Measurements from ENCODE around the gene MRPL17.

The MRPL17 gene

GRCh38 chr11:6664551-6664950, 18.6 kb downstream of the MRPL17 start:
- no peak overlapping the region for H3K18ac ChIP-seq (ENCODE audit: low read depth in 1 of 2, low read length in 2 of 2)
- H2BK15ac ChIP-seq (ENCODE audit: low read depth, poor library complexity, severe bottlenecking): no peak overlapping the region
- H2BK12ac ChIP-seq (ENCODE audit: low read length in 2 of 2): no peak overlapping the region
- H3K27ac ChIP-seq (ENCODE audit: low read length, poor library complexity, severe bottlenecking): no peak overlapping the region
- no peaks in the 10 kb centered on the region for H3K79me1 ChIP-seq (replicated peaks; ENCODE audit: low read length, poor library complexity, severe bottlenecking)
- H4K91ac ChIP-seq (ENCODE audit: low read length): no peak overlapping the region
- no peak overlapping the region for H2BK120ac ChIP-seq (ENCODE audit: low read depth, low read length)
- H3K23ac ChIP-seq (ENCODE audit: low read length in 2 of 2): no peak overlapping the region
- H3K4me1 ChIP-seq (ENCODE audit: control insufficient read depth, insufficient read depth, low read depth, low read length): no peaks in the 10 kb centered on the region
- H3K36me3 ChIP-seq (ENCODE audit: control insufficient read depth in 1 of 2, insufficient read depth in 2 of 2, low read depth in 1 of 2, low read length in 2 of 2): no peaks in the 10 kb centered on the region
- H3K4me3 ChIP-seq (ENCODE audit: insufficient read depth in 1 of 2, low read depth in 1 of 2, low read length in 2 of 2): no peak overlapping the region
- no peak overlapping the region for H4K8ac ChIP-seq (ENCODE audit: low read length)
- no peak for DNase-seq
- no peaks in the 10 kb centered on the region for H3K9me3 ChIP-seq (ENCODE audit: control insufficient read depth, low read length)
- no peak overlapping the region for H3K9ac ChIP-seq (ENCODE audit: low read length)
- WGBS: no CpG with 5 or more reads among the region's 1 CpG
- no peak overlapping the region for H2AFZ ChIP-seq (ENCODE audit: low read depth, low read length)
- no peak overlapping the region for H3K4me2 ChIP-seq (ENCODE audit: low read length, poor library complexity, severe bottlenecking)
- no peak overlapping the region for H2BK5ac ChIP-seq (ENCODE audit: low read depth, low read length, poor library complexity, severe bottlenecking)
- no peak overlapping the region for H2AK5ac ChIP-seq (ENCODE audit: low read length, severe bottlenecking)
- no peak overlapping the region for H3K14ac ChIP-seq (ENCODE audit: low read length in 2 of 2)
- no peaks in the 10 kb centered on the region for H3K27me3 ChIP-seq (ENCODE audit: control insufficient read depth in 1 of 2, insufficient read depth in 1 of 2, low read length in 2 of 2)
- H3K4ac ChIP-seq (ENCODE audit: low read depth in 1 of 2, low read length in 2 of 2): no peak overlapping the region

GRCh38 chr11:6663794-6664469, 19.2 kb downstream of the MRPL17 start:
- Histone ChIP-seq H3K23ac (ENCODE audit: low read length in 2 of 2) (no peak overlapping the region), H3K4me1 (ENCODE audit: control insufficient read depth, insufficient read depth, low read depth, low read length) (no peaks in the 10 kb centered on the region), H3K4ac (ENCODE audit: low read depth in 1 of 2, low read length in 2 of 2) (no peak overlapping the region), H4K91ac (ENCODE audit: low read length) (no peak overlapping the region), H2BK5ac (ENCODE audit: low read depth, low read length, poor library complexity, severe bottlenecking) (no peak overlapping the region), H3K9ac (ENCODE audit: low read length) (no peak overlapping the region), H3K4me2 (ENCODE audit: low read length, poor library complexity, severe bottlenecking) (no peak overlapping the region), H3K14ac (ENCODE audit: low read length in 2 of 2) (no peak overlapping the region), H2BK12ac (ENCODE audit: low read length in 2 of 2) (no peak overlapping the region), H3K9me3 (ENCODE audit: control insufficient read depth, low read length) (no peaks in the 10 kb centered on the region), H2BK120ac (ENCODE audit: low read depth, low read length) (no peak overlapping the region), H3K18ac (ENCODE audit: low read depth in 1 of 2, low read length in 2 of 2) (no peak overlapping the region), H3K36me3 (ENCODE audit: control insufficient read depth in 1 of 2, insufficient read depth in 2 of 2, low read depth in 1 of 2, low read length in 2 of 2) (no peaks in the 10 kb centered on the region), H2AFZ (ENCODE audit: low read depth, low read length) (no peak overlapping the region), H3K79me1 (replicated peaks; ENCODE audit: low read length, poor library complexity, severe bottlenecking) (no peaks in the 10 kb centered on the region), H3K4me3 (ENCODE audit: insufficient read depth in 1 of 2, low read depth in 1 of 2, low read length in 2 of 2) (no peak overlapping the region), H2BK15ac (ENCODE audit: low read depth, poor library complexity, severe bottlenecking) (no peak overlapping the region), H3K27ac (ENCODE audit: low read length, poor library complexity, severe bottlenecking) (no peak overlapping the region), H4K8ac (ENCODE audit: low read length) (no peak overlapping the region), H2AK5ac (ENCODE audit: low read length, severe bottlenecking) (no peak overlapping the region), H3K27me3 (ENCODE audit: control insufficient read depth in 1 of 2, insufficient read depth in 1 of 2, low read length in 2 of 2) (peaks cover 0 to 3% of the 10 kb centered on the region in 2 experiments)
- no peak for DNase-seq
- 44% methylated on average over 1 of the region's 3 CpGs for WGBS

- H3K9ac ChIP-seq (ENCODE audit: low read length): no peak overlapping the region
- H3K4me3 ChIP-seq (ENCODE audit: insufficient read depth in 1 of 2, low read depth in 1 of 2, low read length in 2 of 2): no peak overlapping the region
- no peak overlapping the region for H3K4me2 ChIP-seq (ENCODE audit: low read length, poor library complexity, severe bottlenecking)
- no peak for DNase-seq
- no peak overlapping the region for H4K8ac ChIP-seq (ENCODE audit: low read length)
- H3K9me3 ChIP-seq (ENCODE audit: control insufficient read depth, low read length): no peaks in the 10 kb centered on the region
- H4K91ac ChIP-seq (ENCODE audit: low read length): no peak overlapping the region
- H3K18ac ChIP-seq (ENCODE audit: low read depth in 1 of 2, low read length in 2 of 2): no peak overlapping the region
- H2BK5ac ChIP-seq (ENCODE audit: low read depth, low read length, poor library complexity, severe bottlenecking): no peak overlapping the region
- no peak overlapping the region for H3K14ac ChIP-seq (ENCODE audit: low read length in 2 of 2)
- H3K36me3 ChIP-seq (ENCODE audit: control insufficient read depth in 1 of 2, insufficient read depth in 2 of 2, low read depth in 1 of 2, low read length in 2 of 2): no peaks in the 10 kb centered on the region
- H3K4ac ChIP-seq (ENCODE audit: low read depth in 1 of 2, low read length in 2 of 2): no peak overlapping the region
- no peak overlapping the region for H2AK5ac ChIP-seq (ENCODE audit: low read length, severe bottlenecking)
- H2AFZ ChIP-seq (ENCODE audit: low read depth, low read length): no peak overlapping the region
- no peak overlapping the region for H2BK15ac ChIP-seq (ENCODE audit: low read depth, poor library complexity, severe bottlenecking)
- H2BK120ac ChIP-seq (ENCODE audit: low read depth, low read length): no peak overlapping the region
- no peaks in the 10 kb centered on the region for H3K79me1 ChIP-seq (replicated peaks; ENCODE audit: low read length, poor library complexity, severe bottlenecking)
- H3K27ac ChIP-seq (ENCODE audit: low read length, poor library complexity, severe bottlenecking): no peak overlapping the region
- WGBS: 99% methylated on average over 2 of the region's 3 CpGs
- H2BK12ac ChIP-seq (ENCODE audit: low read length in 2 of 2): no peak overlapping the region
- H3K4me1 ChIP-seq (ENCODE audit: control insufficient read depth, insufficient read depth, low read depth, low read length): no peaks in the 10 kb centered on the region
- no peak overlapping the region for H3K23ac ChIP-seq (ENCODE audit: low read length in 2 of 2)
- H3K27me3 ChIP-seq (ENCODE audit: control insufficient read depth in 1 of 2, insufficient read depth in 1 of 2, low read length in 2 of 2): peaks cover 15 to 20% of the 10 kb centered on the region in 2 experiments
These were observed 22.4 kb downstream of the MRPL17 start for GRCh38 chr11:6660712-6661111.

- Histone ChIP-seq H3K4me2 (ENCODE audit: low read length, poor library complexity, severe bottlenecking) (no peak overlapping the region), H2BK15ac (ENCODE audit: low read depth, poor library complexity, severe bottlenecking) (no peak overlapping the region), H4K91ac (ENCODE audit: low read length) (no peak overlapping the region), H3K23ac (ENCODE audit: low read length in 2 of 2) (peak overlapping the region in 1 of 2 experiments; percentile 99), H2BK12ac (ENCODE audit: low read length in 2 of 2) (no peak overlapping the region), H3K9me3 (ENCODE audit: control insufficient read depth, low read length) (no peaks in the 10 kb centered on the region), H3K36me3 (ENCODE audit: control insufficient read depth in 1 of 2, insufficient read depth in 2 of 2, low read depth in 1 of 2, low read length in 2 of 2) (no peaks in the 10 kb centered on the region), H3K4ac (ENCODE audit: low read depth in 1 of 2, low read length in 2 of 2) (peak overlapping the region in 1 of 2 experiments; percentile 67), H4K8ac (ENCODE audit: low read length) (peak overlapping the region; percentile 25), H3K9ac (ENCODE audit: low read length) (no peak overlapping the region), H2BK5ac (ENCODE audit: low read depth, low read length, poor library complexity, severe bottlenecking) (no peak overlapping the region), H2AK5ac (ENCODE audit: low read length, severe bottlenecking) (no peak overlapping the region), H3K4me3 (ENCODE audit: insufficient read depth in 1 of 2, low read depth in 1 of 2, low read length in 2 of 2) (no peak overlapping the region), H3K79me1 (replicated peaks; ENCODE audit: low read length, poor library complexity, severe bottlenecking) (no peaks in the 10 kb centered on the region), H3K27me3 (ENCODE audit: control insufficient read depth in 1 of 2, insufficient read depth in 1 of 2, low read length in 2 of 2) (peaks cover 31 to 36% of the 10 kb centered on the region in 2 experiments), H3K27ac (ENCODE audit: low read length, poor library complexity, severe bottlenecking) (no peak overlapping the region), H2BK120ac (ENCODE audit: low read depth, low read length) (no peak overlapping the region), H3K18ac (ENCODE audit: low read depth in 1 of 2, low read length in 2 of 2) (peak overlapping the region in 1 of 2 experiments; percentile 21), H2AFZ (ENCODE audit: low read depth, low read length) (no peak overlapping the region), H3K14ac (ENCODE audit: low read length in 2 of 2) (peak overlapping the region in 1 of 2 experiments; percentile 41), H3K4me1 (ENCODE audit: control insufficient read depth, insufficient read depth, low read depth, low read length) (peaks cover 7% of the 10 kb centered on the region)
- no peak for DNase-seq
These were observed 24.5 kb downstream of the MRPL17 start for GRCh38 chr11:6658647-6659046.

Measured in mesenchymal stem cell (in vitro differentiated cells and primary cell).